RWPE2 (cell line): ENCODE measurements around the gene ADAP2.
"Not testable (repeated sequence)": the region's sequence is repeated elsewhere in the genome, so short reads cannot be mapped to it uniquely, and the experiment has no call there.

Source experiments
- ATAC-seq: fragments of 200-7000 bp; cut with Tn5 transposase; 3 replicates; pipeline ENCODE4 v1.9.1; 2021; ENCODE audit warnings: low read depth
- DNase-seq: peaks from one replicate; pipeline ENCODE4 v3.0.0-alpha.2; 2020; ENCODE audit warnings: low spot score
- H3K27ac ChIP-seq: fragments of 450-650 bp; 2 replicates; pipeline ENCODE4 v1.5.1; 2017; ENCODE audit warnings: mild to moderate bottlenecking; ENCODE audit not compliant: poor library complexity, severe bottlenecking
- H3K27me3 ChIP-seq: fragments of 250-450 bp; sonication (Bioruptor Pico); 2 replicates; pipeline ENCODE4 v1.5.1; 2021; ENCODE audit warnings: mild to moderate bottlenecking, moderate library complexity; ENCODE audit not compliant: insufficient read depth, poor library complexity, severe bottlenecking
- H3K36me3 ChIP-seq: fragments of 250-450 bp; sonication (Bioruptor Pico); 2 replicates; pipeline ENCODE4 v1.5.1; 2020; ENCODE audit warnings: low read depth, mild to moderate bottlenecking, moderate library complexity
- H3K4me1 ChIP-seq: fragments of 250-450 bp; sonication (Bioruptor Pico); 2 replicates; pipeline ENCODE4 v1.5.1; 2021; ENCODE audit warnings: mild to moderate bottlenecking, moderate library complexity; ENCODE audit not compliant: insufficient read depth, poor library complexity, severe bottlenecking
- H3K4me3 ChIP-seq: fragments of 250-450 bp; sonication (Bioruptor Pico); 2 replicates; pipeline ENCODE4 v1.5.1; 2021; ENCODE audit warnings: mild to moderate bottlenecking, moderate library complexity; ENCODE audit not compliant: severe bottlenecking
- H3K9me3 ChIP-seq: fragments of 250-450 bp; sonication (Bioruptor Pico); 2 replicates; pipeline ENCODE4 v1.5.1; 2021; ENCODE audit warnings: mild to moderate bottlenecking, moderate library complexity; ENCODE audit not compliant: severe bottlenecking
- TF ChIP-seq, protein P1 (sequence below): fragments of 450-650 bp; IDR thresholded peaks from one replicate; pipeline ENCODE4 v1.5.1; 2017; ENCODE audit warnings: mild to moderate bottlenecking, moderate library complexity; ENCODE audit not compliant: poor library complexity, severe bottlenecking

ADAP2 gene

DNA sequence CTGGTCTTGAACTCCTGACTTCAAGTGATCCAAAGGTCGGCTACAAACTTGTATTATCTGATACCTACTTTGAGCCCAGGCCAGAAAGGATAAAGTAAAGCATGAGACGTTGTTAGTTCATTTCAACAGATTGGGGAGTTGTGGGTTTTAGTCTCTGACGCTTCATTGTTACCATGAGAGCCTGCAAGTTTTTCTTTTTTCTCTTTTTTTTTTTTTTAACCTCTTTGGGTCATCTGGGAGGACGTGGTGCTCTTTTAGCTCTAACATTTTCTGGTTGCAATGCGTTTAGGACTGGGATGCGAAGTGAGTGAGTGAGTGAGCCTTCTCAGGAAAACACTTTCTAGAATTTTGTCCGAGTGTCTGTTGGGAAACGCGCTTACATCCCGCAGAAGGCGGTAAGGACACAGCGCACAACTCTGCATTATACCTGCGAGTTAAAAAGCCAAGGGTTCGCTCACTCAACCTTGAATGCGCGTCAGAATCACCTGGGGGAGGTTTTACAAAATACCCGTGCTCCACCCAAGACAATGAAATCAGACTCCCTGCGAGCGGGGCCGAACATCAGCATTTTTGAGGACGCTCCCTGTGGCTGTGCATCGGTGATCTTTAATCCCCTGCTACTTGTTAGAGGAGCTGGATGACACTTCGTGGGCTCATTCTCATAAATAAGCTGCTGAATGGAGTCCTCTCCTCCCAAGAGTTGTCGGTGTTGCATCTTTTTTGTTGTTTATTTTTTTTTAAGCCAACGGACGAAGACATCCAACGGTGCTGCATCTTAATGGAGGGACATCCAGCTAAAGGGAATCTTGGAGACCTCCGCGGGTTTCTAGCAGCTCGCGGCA lies 48.5 kb downstream of the ADAP2 start:
- peak overlapping the region; percentile 81 for H3K27ac ChIP-seq
- TF ChIP-seq, protein P1, sequence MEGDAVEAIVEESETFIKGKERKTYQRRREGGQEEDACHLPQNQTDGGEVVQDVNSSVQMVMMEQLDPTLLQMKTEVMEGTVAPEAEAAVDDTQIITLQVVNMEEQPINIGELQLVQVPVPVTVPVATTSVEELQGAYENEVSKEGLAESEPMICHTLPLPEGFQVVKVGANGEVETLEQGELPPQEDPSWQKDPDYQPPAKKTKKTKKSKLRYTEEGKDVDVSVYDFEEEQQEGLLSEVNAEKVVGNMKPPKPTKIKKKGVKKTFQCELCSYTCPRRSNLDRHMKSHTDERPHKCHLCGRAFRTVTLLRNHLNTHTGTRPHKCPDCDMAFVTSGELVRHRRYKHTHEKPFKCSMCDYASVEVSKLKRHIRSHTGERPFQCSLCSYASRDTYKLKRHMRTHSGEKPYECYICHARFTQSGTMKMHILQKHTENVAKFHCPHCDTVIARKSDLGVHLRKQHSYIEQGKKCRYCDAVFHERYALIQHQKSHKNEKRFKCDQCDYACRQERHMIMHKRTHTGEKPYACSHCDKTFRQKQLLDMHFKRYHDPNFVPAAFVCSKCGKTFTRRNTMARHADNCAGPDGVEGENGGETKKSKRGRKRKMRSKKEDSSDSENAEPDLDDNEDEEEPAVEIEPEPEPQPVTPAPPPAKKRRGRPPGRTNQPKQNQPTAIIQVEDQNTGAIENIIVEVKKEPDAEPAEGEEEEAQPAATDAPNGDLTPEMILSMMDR: no peak
- H3K27me3 ChIP-seq: no peaks in the 10 kb centered on the region
- H3K9me3 ChIP-seq: no peaks in the 10 kb centered on the region
- no peak for DNase-seq
- H3K4me3 ChIP-seq: peak overlapping the region; percentile 59
- peak; percentile 13; the same call in 2 of the 3 replicates for ATAC-seq
- peaks cover 3% of the 10 kb centered on the region for H3K4me1 ChIP-seq
- H3K36me3 ChIP-seq: peaks cover 9% of the 10 kb centered on the region

DNA sequence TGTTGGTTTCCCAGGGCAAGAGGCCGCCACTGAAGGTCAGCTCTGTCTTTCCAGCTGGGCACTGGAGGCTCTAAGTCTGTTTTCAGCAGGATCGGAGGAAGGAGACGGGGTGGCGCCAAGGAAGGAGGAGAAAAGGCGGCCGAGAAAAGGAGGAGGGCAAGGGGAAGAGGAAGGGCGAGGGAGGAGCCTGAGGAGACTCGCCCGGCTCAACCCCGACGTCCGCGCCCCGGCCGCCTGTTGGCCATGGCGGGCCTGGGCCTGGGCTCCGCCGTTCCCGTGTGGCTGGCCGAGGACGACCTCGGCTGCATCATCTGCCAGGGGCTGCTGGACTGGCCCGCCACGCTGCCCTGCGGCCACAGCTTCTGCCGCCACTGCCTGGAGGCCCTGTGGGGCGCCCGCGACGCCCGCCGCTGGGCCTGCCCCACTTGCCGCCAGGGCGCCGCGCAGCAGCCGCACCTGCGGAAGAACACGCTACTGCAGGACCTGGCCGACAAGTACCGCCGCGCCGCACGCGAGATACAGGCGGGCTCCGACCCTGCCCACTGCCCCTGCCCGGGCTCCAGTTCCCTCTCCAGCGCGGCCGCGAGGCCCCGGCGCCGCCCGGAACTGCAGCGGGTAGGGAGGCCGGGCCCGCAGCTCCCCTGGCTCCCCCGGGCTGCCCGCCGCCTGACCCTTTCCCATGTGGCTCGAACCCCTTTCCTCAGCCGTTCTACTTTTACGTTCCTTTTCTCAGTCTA lies 49.3 kb downstream of the ADAP2 start, which contains the start of gene RNF135:
TSS of gene RNF135 (plus strand) at position 209 of the 737 bp plus-strand sequence. CDS start at position 244, 35 bp downstream.
- ATAC-seq (peak; percentile 92), DNase-seq (peak; percentile 84)
- TF ChIP-seq, protein P1: peak; percentile 4
- Histone ChIP-seq H3K36me3 (peaks cover 9% of the 10 kb centered on the region), H3K27ac (peak within 1 kb of the TSS; percentile 81), H3K9me3 (no peaks in the 10 kb centered on the region), H3K4me1 (peaks cover 3% of the 10 kb centered on the region), H3K27me3 (no peaks in the 10 kb centered on the region), H3K4me3 (peak within 1 kb of the TSS; percentile 59)

DNA sequence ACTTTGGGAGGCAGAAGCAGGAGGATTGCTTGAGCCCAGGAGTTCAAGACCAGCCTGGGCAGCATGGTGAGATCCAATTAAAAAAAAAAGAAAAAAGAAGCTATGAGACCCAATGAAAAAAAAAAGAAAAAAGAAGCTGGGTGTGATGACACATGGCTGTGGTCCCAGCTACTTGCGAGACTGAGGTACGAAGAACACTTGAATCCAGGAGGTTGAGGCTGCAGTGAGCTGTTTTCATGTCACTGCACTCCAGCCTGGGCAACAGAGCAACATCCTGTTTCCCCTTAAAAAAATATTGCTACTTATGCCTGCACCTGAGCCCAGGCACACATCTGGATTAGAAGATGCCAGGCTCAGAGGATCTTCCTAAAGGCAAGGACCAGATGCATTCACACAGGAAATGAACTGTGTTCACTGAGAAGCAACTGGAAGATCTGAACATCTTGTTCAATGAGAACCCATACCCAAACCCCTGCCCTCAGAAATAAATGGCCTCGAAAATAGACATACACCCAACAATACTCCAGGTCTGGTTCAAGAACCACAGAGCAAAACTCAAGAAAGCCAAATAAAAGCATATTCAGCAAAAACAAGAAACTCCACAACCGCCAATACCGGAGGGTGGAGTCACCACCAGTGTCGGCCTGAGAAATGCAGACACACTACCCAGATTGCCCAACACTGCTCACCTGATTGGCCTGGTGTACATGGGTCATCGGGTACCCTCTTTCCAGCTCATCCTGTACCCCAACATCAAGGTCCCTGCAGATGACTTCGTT lies 53.5 kb downstream of the ADAP2 start:
- ATAC-seq: no peak
- peaks cover 3% of the 10 kb centered on the region for H3K4me1 ChIP-seq
- DNase-seq: no peak

DNA sequence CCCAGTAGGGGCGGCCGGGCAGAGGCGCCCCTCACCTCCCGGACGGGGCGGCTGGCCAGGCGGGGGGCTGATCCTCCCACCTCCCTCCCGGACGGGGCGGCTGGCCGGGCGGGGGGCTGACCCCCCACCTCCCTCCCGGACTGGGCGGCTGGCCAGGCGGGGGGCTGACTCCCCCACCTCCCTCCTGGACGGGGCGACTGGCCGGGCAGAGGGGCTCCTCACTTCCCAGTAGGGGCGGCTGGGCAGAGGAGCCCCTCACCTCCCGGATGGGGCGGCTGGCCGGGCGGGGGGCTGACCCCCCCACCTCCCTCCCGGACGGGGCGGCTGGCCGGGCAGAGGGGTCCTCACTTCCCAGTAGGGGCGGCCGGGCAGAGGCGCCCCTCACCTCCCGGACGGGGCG lies 58.2 kb downstream of the ADAP2 start:
- not testable (repeated sequence) for H3K27me3 ChIP-seq, H3K27ac ChIP-seq, DNase-seq, H3K36me3 ChIP-seq, H3K4me1 ChIP-seq, H3K4me3 ChIP-seq, H3K9me3 ChIP-seq, ATAC-seq

More for the DNA sequence above, 53.5 kb downstream of the ADAP2 start:
- no peak overlapping the region for H3K27ac ChIP-seq
- no peaks in the 10 kb centered on the region for H3K27me3 ChIP-seq
- TF ChIP-seq, protein P1: no peak
- no peak overlapping the region for H3K4me3 ChIP-seq
- H3K9me3 ChIP-seq: peaks cover 2% of the 10 kb centered on the region
- H3K36me3 ChIP-seq: peaks cover 9% of the 10 kb centered on the region
